HEK293 (cell line): ENCODE measurements around the gene PTGES3L.

ENCODE experiments used
- BCL6B ChIP-seq: fragments of 450-650 bp; formaldehyde crosslinking; IDR thresholded peaks from 2 replicates; pipeline ENCODE4 v1.5.1; 2017; ENCODE audit warnings: missing biosample characterization, missing genetic modification characterization
- GLIS1 ChIP-seq: fragments of 450-650 bp; formaldehyde crosslinking; IDR thresholded peaks from 2 replicates; pipeline ENCODE4 v1.5.1; 2016; ENCODE audit warnings: missing biosample characterization, missing genetic modification characterization
- HOXA7 ChIP-seq: sonication (generic); formaldehyde crosslinking; IDR thresholded peaks from 2 replicates; pipeline ENCODE4 v1.8.1; 2022; ENCODE audit warnings: missing genetic modification reagents, borderline replicate concordance
- KLF9 ChIP-seq: fragments of 450-650 bp; formaldehyde crosslinking; IDR thresholded peaks from 2 replicates; pipeline ENCODE4 v1.5.1; 2016; ENCODE audit warnings: missing biosample characterization, missing genetic modification characterization, low read depth
- MEIS1 ChIP-seq: sonication (generic); formaldehyde crosslinking; IDR thresholded peaks from 2 replicates; pipeline ENCODE4 v1.8.1; 2022; ENCODE audit warnings: missing genetic modification reagents, mild to moderate bottlenecking, borderline replicate concordance
- RBAK ChIP-seq: fragments of 450-650 bp; formaldehyde crosslinking; IDR thresholded peaks from 2 replicates; pipeline ENCODE4 v1.5.1; 2016; ENCODE audit warnings: missing biosample characterization, missing genetic modification characterization
- REPIN1 ChIP-seq: fragments of 450-650 bp; formaldehyde crosslinking; IDR thresholded peaks from 2 replicates; pipeline ENCODE4 v1.5.1; 2017; ENCODE audit warnings: missing biosample characterization, missing genetic modification characterization, low read depth
- SCRT2 ChIP-seq: fragments of 450-650 bp; formaldehyde crosslinking; IDR thresholded peaks from 2 replicates; pipeline ENCODE4 v1.5.1; 2016; ENCODE audit warnings: missing biosample characterization, missing genetic modification characterization
- TCF7L2 ChIP-seq: IDR thresholded peaks from 2 replicates; pipeline ENCODE4 v1.6.1; 2011; ENCODE audit warnings: low read depth, mild to moderate bottlenecking, inconsistent platforms, low read length, moderate library complexity, borderline replicate concordance
- ZBTB11 ChIP-seq: fragments of 450-650 bp; formaldehyde crosslinking; conservative IDR thresholded peaks from 2 replicates; pipeline ENCODE4 v1.5.1; 2016; ENCODE audit warnings: low read depth, missing biosample characterization, missing genetic modification characterization
- ZNF114 ChIP-seq: fragments of 450-650 bp; formaldehyde crosslinking; IDR thresholded peaks from 2 replicates; pipeline ENCODE4 v1.5.0; 2017; ENCODE audit warnings: missing biosample characterization, missing genetic modification characterization
- ZNF248 ChIP-seq: fragments of 450-650 bp; formaldehyde crosslinking; IDR thresholded peaks from 2 replicates; pipeline ENCODE4 v1.5.1; 2017; ENCODE audit warnings: missing biosample characterization, missing genetic modification characterization
- ZNF280C ChIP-seq: fragments of 450-650 bp; formaldehyde crosslinking; IDR thresholded peaks from 2 replicates; pipeline ENCODE4 v1.5.1; 2016; ENCODE audit warnings: missing biosample characterization, missing genetic modification characterization
- ZNF366 ChIP-seq: fragments of 450-650 bp; formaldehyde crosslinking; conservative IDR thresholded peaks from 2 replicates; pipeline ENCODE4 v1.5.1; 2016; ENCODE audit warnings: missing biosample characterization, missing genetic modification characterization
- ZNF529 ChIP-seq: fragments of 450-650 bp; formaldehyde crosslinking; IDR thresholded peaks from 2 replicates; pipeline ENCODE4 v1.5.1; 2017; ENCODE audit warnings: missing genetic modification characterization, missing biosample characterization; ENCODE audit not compliant: insufficient replicate concordance
- ZNF623 ChIP-seq: fragments of 450-650 bp; formaldehyde crosslinking; IDR thresholded peaks from 2 replicates; pipeline ENCODE4 v1.5.1; 2016; ENCODE audit warnings: missing biosample characterization, missing genetic modification characterization
- ZNF791 ChIP-seq: fragments of 450-650 bp; formaldehyde crosslinking; IDR thresholded peaks from 2 replicates; pipeline ENCODE4 v1.5.1; 2016; ENCODE audit warnings: missing biosample characterization, missing genetic modification characterization
- ZNF837 ChIP-seq: fragments of 450-650 bp; formaldehyde crosslinking; IDR thresholded peaks from 2 replicates; pipeline ENCODE4 v1.5.1; 2016; ENCODE audit warnings: missing biosample characterization, missing genetic modification characterization
- ZNF843 ChIP-seq: fragments of 450-650 bp; formaldehyde crosslinking; IDR thresholded peaks from 2 replicates; pipeline ENCODE4 v1.5.1; 2016; ENCODE audit warnings: missing biosample characterization, missing genetic modification characterization
- ZSCAN16 ChIP-seq: fragments of 450-650 bp; formaldehyde crosslinking; IDR thresholded peaks from 2 replicates; pipeline ENCODE4 v1.5.1; 2016; ENCODE audit warnings: missing biosample characterization, missing genetic modification characterization
- TF ChIP-seq, protein P1 (sequence below): fragments of 450-650 bp; formaldehyde crosslinking; IDR thresholded peaks from 2 replicates; pipeline ENCODE4 v1.5.1; 2016; ENCODE audit warnings: missing biosample characterization, missing genetic modification characterization, borderline replicate concordance
- TF ChIP-seq, protein P2 (sequence below): fragments of 450-650 bp; formaldehyde crosslinking; IDR thresholded peaks from 2 replicates; pipeline ENCODE4 v1.5.1; 2016; ENCODE audit warnings: missing biosample characterization, missing genetic modification characterization
- TF ChIP-seq, protein P3 (sequence below): fragments of 450-650 bp; formaldehyde crosslinking; IDR thresholded peaks from 2 replicates; pipeline ENCODE4 v1.5.1; 2016; ENCODE audit warnings: missing biosample characterization, missing genetic modification characterization, low read depth

Gene PTGES3L

DNA sequence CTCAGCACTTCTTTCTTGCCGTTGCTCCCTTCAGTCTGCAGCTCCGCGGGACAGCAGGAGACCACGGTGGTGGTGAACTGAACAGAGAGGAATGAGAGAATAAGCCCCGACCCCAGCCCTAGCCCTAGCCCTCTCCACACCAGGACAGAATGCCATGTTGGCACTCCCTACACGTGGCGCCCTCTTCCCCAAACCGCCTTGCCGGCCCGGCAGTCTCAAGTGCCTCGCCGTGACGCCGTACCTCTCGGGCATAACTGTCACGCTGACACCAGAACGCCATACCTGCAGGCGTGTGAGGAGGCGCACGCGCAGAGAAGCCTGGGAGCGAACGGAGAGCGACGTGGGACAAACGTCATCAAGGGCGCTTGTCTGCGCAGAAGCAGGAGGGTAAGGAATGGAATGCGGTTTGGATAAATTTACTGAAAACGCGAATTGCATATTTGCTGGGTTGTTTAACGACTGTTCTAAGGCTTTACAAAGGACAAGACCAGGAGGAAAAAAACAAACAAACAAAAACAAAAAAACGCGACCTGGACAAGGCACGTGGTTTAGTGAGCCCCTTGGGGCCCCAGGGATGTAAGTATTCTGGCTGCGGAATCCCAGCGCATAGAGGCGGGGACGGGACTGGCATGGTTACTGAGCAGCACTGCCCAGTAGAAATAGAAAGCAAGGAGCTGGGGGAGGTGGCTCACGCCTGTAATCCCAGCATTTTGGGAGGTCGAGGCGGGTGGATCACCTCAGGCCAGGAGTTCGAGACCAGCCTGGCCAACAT, 15.5 kb downstream of the PTGES3L start, which contains the start of gene AARSD1 (continued):
- TF ChIP-seq, protein P1, sequence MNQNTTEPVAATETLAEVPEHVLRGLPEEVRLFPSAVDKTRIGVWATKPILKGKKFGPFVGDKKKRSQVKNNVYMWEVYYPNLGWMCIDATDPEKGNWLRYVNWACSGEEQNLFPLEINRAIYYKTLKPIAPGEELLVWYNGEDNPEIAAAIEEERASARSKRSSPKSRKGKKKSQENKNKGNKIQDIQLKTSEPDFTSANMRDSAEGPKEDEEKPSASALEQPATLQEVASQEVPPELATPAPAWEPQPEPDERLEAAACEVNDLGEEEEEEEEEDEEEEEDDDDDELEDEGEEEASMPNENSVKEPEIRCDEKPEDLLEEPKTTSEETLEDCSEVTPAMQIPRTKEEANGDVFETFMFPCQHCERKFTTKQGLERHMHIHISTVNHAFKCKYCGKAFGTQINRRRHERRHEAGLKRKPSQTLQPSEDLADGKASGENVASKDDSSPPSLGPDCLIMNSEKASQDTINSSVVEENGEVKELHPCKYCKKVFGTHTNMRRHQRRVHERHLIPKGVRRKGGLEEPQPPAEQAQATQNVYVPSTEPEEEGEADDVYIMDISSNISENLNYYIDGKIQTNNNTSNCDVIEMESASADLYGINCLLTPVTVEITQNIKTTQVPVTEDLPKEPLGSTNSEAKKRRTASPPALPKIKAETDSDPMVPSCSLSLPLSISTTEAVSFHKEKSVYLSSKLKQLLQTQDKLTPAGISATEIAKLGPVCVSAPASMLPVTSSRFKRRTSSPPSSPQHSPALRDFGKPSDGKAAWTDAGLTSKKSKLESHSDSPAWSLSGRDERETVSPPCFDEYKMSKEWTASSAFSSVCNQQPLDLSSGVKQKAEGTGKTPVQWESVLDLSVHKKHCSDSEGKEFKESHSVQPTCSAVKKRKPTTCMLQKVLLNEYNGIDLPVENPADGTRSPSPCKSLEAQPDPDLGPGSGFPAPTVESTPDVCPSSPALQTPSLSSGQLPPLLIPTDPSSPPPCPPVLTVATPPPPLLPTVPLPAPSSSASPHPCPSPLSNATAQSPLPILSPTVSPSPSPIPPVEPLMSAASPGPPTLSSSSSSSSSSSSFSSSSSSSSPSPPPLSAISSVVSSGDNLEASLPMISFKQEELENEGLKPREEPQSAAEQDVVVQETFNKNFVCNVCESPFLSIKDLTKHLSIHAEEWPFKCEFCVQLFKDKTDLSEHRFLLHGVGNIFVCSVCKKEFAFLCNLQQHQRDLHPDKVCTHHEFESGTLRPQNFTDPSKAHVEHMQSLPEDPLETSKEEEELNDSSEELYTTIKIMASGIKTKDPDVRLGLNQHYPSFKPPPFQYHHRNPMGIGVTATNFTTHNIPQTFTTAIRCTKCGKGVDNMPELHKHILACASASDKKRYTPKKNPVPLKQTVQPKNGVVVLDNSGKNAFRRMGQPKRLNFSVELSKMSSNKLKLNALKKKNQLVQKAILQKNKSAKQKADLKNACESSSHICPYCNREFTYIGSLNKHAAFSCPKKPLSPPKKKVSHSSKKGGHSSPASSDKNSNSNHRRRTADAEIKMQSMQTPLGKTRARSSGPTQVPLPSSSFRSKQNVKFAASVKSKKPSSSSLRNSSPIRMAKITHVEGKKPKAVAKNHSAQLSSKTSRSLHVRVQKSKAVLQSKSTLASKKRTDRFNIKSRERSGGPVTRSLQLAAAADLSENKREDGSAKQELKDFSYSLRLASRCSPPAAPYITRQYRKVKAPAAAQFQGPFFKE (tag by site-specific recombination) = no peak
- TF ChIP-seq REPIN1 (tag by site-specific recombination) = no peak
- TF ChIP-seq MEIS1 = no peak
- no peak for TF ChIP-seq HOXA7 (CRISPR knock-in tag)
- TF ChIP-seq ZNF248 (tag by site-specific recombination) = no peak
- TF ChIP-seq RBAK (tag by site-specific recombination) = no peak
- TF ChIP-seq, protein P2, sequence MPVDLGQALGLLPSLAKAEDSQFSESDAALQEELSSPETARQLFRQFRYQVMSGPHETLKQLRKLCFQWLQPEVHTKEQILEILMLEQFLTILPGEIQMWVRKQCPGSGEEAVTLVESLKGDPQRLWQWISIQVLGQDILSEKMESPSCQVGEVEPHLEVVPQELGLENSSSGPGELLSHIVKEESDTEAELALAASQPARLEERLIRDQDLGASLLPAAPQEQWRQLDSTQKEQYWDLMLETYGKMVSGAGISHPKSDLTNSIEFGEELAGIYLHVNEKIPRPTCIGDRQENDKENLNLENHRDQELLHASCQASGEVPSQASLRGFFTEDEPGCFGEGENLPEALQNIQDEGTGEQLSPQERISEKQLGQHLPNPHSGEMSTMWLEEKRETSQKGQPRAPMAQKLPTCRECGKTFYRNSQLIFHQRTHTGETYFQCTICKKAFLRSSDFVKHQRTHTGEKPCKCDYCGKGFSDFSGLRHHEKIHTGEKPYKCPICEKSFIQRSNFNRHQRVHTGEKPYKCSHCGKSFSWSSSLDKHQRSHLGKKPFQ (tag by site-specific recombination) = no peak
- no peak for TF ChIP-seq ZNF529
- TF ChIP-seq KLF9 (tag by site-specific recombination) = no peak; the same call in 1 of the 2 replicates
- TF ChIP-seq ZNF114 (tag by site-specific recombination) = no peak
- no peak for TF ChIP-seq ZSCAN16 (tag by site-specific recombination)
- TF ChIP-seq GLIS1 = peak; percentile 13; the same call in 1 of the 2 replicates
- no peak for TF ChIP-seq ZNF623 (tag by site-specific recombination)
- TF ChIP-seq, protein P3, sequence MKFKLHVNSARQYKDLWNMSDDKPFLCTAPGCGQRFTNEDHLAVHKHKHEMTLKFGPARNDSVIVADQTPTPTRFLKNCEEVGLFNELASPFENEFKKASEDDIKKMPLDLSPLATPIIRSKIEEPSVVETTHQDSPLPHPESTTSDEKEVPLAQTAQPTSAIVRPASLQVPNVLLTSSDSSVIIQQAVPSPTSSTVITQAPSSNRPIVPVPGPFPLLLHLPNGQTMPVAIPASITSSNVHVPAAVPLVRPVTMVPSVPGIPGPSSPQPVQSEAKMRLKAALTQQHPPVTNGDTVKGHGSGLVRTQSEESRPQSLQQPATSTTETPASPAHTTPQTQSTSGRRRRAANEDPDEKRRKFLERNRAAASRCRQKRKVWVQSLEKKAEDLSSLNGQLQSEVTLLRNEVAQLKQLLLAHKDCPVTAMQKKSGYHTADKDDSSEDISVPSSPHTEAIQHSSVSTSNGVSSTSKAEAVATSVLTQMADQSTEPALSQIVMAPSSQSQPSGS (tag by site-specific recombination) = peak; percentile 72
- TF ChIP-seq ZBTB11 (tag by site-specific recombination) = no peak
- no peak for TF ChIP-seq ZNF837 (tag by site-specific recombination)
- TF ChIP-seq ZNF791 (tag by site-specific recombination) = no peak
- no peak for TF ChIP-seq ZNF280C (tag by site-specific recombination)
- peak; percentile 55 for TF ChIP-seq ZNF366 (tag by site-specific recombination)
- TF ChIP-seq ZNF843 (tag by site-specific recombination) = peak; percentile 54; the same call in 1 of the 2 replicates
- no peak for TF ChIP-seq TCF7L2
- TF ChIP-seq SCRT2 (tag by site-specific recombination) = 0 out of 2 replicates have a peak, but pooled peaks have one; percentile 41
- TF ChIP-seq BCL6B (tag by site-specific recombination) = no peak
